Measurements from ENCODE around the gene MYO1D. TPM values are rescaled to one million over a fixed set of nuclear protein-coding genes. Genes with fewer than 3 reads are reported as not detected.

MYO1D gene
- total and polyA plus RNA-seq, 2 donors (not counting 3 experiments of a cell fraction or from before 2014, with no cell fraction given), result 37.8 to 85.5 TPM

- Histone ChIP-seq H3K4me2 (ENCODE audit: insufficient read depth, low read length) (no peak overlapping the region), H3K27ac (ENCODE audit: insufficient read depth, low read depth, low read length) (no peak overlapping the region), H4K20me1 (replicated peaks; ENCODE audit: control insufficient read depth, extremely low read depth, insufficient read depth, low read length) (no peaks in the 10 kb centered on the region), H3K36me3 (ENCODE audit: control insufficient read depth in 2 of 2, extremely low read depth in 1 of 2, insufficient read depth in 2 of 2, low read length in 2 of 2) (no peaks in the 10 kb centered on the region), H2AFZ (ENCODE audit: low read depth, low read length) (no peak overlapping the region), H3K9ac (replicated peaks; ENCODE audit: extremely low read depth, insufficient read depth, low read length) (no peak overlapping the region), H3K79me2 (ENCODE audit: control insufficient read depth, insufficient read depth, low read length) (no peaks in the 10 kb centered on the region), H3K9me3 (replicated peaks; ENCODE audit: control insufficient read depth, insufficient read depth, low read length) (no peaks in the 10 kb centered on the region), H3K4me3 (replicated peaks in 1 of 3; ENCODE audit: insufficient read depth in 1 of 3, low read depth in 1 of 3, low read length in 3 of 3) (no peak overlapping the region), H3K4me1 (ENCODE audit: control insufficient read depth, extremely low read depth, insufficient read depth, low read length) (no peaks in the 10 kb centered on the region), H3K9me1 (replicated peaks; ENCODE audit: control insufficient read depth, extremely low read depth, insufficient read depth, low read length) (no peaks in the 10 kb centered on the region), H3K27me3 (ENCODE audit: control insufficient read depth in 2 of 2, insufficient read depth in 2 of 2, low read length in 2 of 2) (no peaks in the 10 kb centered on the region)
- dilution Hi-C loops (cut with MboI; ENCODE audit: extremely low pct_ligation_motif_present, low sequenced_read_pairs), result no loop called here
- DNase-seq (ENCODE audit: low read depth, low spot score), result no peak
- intact Hi-C loops (cut with micrococcal nuclease), result no loop called here
- FAIRE-seq, result no peak
- CTCF ChIA-PET, result interaction anchor here (1.0 kb wide), 1 partner anchor 11 kb away, joined by 3 read pairs; no protein-coding TSS in a partner anchor
- TF ChIP-seq FOS (IDR thresholded peaks at IDR 0.05; ENCODE audit: borderline replicate concordance, insufficient read depth, low read length) (no peak), CTCF (IDR thresholded peaks at IDR 0.05; ENCODE audit: extremely low read depth in 1 of 2, insufficient read depth in 1 of 2, low read depth in 1 of 2, low read length in 2 of 2) (no peak), MAX (IDR thresholded peaks at IDR 0.05; ENCODE audit: insufficient read depth, insufficient read length) (no peak), JUN (IDR thresholded peaks at IDR 0.05; ENCODE audit: borderline replicate concordance, insufficient read depth, insufficient read length, low read depth) (no peak)
- no TSS peak for BruUV-seq (replicated peaks)
- POLR2A ChIA-PET, result no interaction called here
These were observed 156.3 kb downstream of the MYO1D start for GRCh38 chr17:32720671-32721070.

GRCh38 chr17:32719689-32720088 lies 157.2 kb downstream of the MYO1D start:
- DNase-seq (ENCODE audit: low read depth, low spot score) (no peak), FAIRE-seq (no peak)
- dilution Hi-C loops (cut with MboI; ENCODE audit: extremely low pct_ligation_motif_present, low sequenced_read_pairs) (no loop called here), intact Hi-C loops (cut with micrococcal nuclease) (no loop called here)
- no peak overlapping the region for H2AFZ ChIP-seq (ENCODE audit: low read depth, low read length)
- H3K9ac ChIP-seq (replicated peaks; ENCODE audit: extremely low read depth, insufficient read depth, low read length), result no peak overlapping the region
- no peaks in the 10 kb centered on the region for H3K36me3 ChIP-seq (ENCODE audit: control insufficient read depth in 2 of 2, extremely low read depth in 1 of 2, insufficient read depth in 2 of 2, low read length in 2 of 2)
- no peak overlapping the region for H3K27ac ChIP-seq (ENCODE audit: insufficient read depth, low read depth, low read length)
- TF ChIP-seq GATA2 (IDR thresholded peaks at IDR 0.05; ENCODE audit: insufficient read depth, insufficient read length, low read depth, low read length), result no peak
- TF ChIP-seq MAX (IDR thresholded peaks at IDR 0.05; ENCODE audit: insufficient read depth, insufficient read length), result no peak
- TF ChIP-seq POLR2AphosphoS5 (IDR thresholded peaks at IDR 0.05; ENCODE audit: insufficient read depth, low read depth, low read length), result no peak
- no peak for TF ChIP-seq MYC (IDR thresholded peaks at IDR 0.05; ENCODE audit: low read depth, low read length)
- no peak for TF ChIP-seq EZH2 (IDR thresholded peaks at IDR 0.05; ENCODE audit: borderline replicate concordance, low read depth, low read length, severe bottlenecking)
- TF ChIP-seq FOS (IDR thresholded peaks at IDR 0.05; ENCODE audit: borderline replicate concordance, insufficient read depth, low read length), result no peak
- TF ChIP-seq CTCF (IDR thresholded peaks at IDR 0.05; ENCODE audit: extremely low read depth in 1 of 2, insufficient read depth in 1 of 2, low read depth in 1 of 2, low read length in 2 of 2), result no peak
- no peaks in the 10 kb centered on the region for H3K27me3 ChIP-seq (ENCODE audit: control insufficient read depth in 2 of 2, insufficient read depth in 2 of 2, low read length in 2 of 2)
- H3K4me1 ChIP-seq (ENCODE audit: control insufficient read depth, extremely low read depth, insufficient read depth, low read length), result no peaks in the 10 kb centered on the region
- H3K4me2 ChIP-seq (ENCODE audit: insufficient read depth, low read length), result no peak overlapping the region
- no TSS peak for BruUV-seq (replicated peaks)
- no peaks in the 10 kb centered on the region for H3K9me1 ChIP-seq (replicated peaks; ENCODE audit: control insufficient read depth, extremely low read depth, insufficient read depth, low read length)
- POLR2A ChIA-PET, result no interaction called here
- H3K79me2 ChIP-seq (ENCODE audit: control insufficient read depth, insufficient read depth, low read length), result no peaks in the 10 kb centered on the region
- no peaks in the 10 kb centered on the region for H4K20me1 ChIP-seq (replicated peaks; ENCODE audit: control insufficient read depth, extremely low read depth, insufficient read depth, low read length)
- no peak overlapping the region for H3K4me3 ChIP-seq (replicated peaks in 1 of 3; ENCODE audit: insufficient read depth in 1 of 3, low read depth in 1 of 3, low read length in 3 of 3)
- CTCF ChIA-PET, result no interaction called here
- no peaks in the 10 kb centered on the region for H3K9me3 ChIP-seq (replicated peaks; ENCODE audit: control insufficient read depth, insufficient read depth, low read length)
